Ishikawa (cell line): ENCODE data around the gene CORO2B.

Experiments
- CEBPB ChIP-seq: IDR thresholded peaks from 2 replicates; pipeline ENCODE4 v1.6.1; 2012
- CREB1 ChIP-seq: IDR thresholded peaks from 2 replicates; pipeline ENCODE4 v1.6.1; 2012; ENCODE audit warnings: low read depth
- EP300 ChIP-seq: IDR thresholded peaks from 2 replicates; pipeline ENCODE4 v1.6.1; 2012; ENCODE audit warnings: borderline replicate concordance
- FOXM1 ChIP-seq: IDR thresholded peaks from 2 replicates; pipeline ENCODE4 v1.6.1; 2012; ENCODE audit warnings: low read depth, borderline replicate concordance
- RAD21 ChIP-seq: IDR thresholded peaks from 2 replicates; pipeline ENCODE4 v1.6.1; 2012; ENCODE audit warnings: low read depth
- TAF1 ChIP-seq: IDR thresholded peaks from 2 replicates; pipeline ENCODE4 v1.6.1; 2012; ENCODE audit warnings: low read depth, mild to moderate bottlenecking
- TCF12 ChIP-seq: IDR thresholded peaks from 2 replicates; pipeline ENCODE4 v1.6.1; 2012; ENCODE audit warnings: low read depth
- TEAD4 ChIP-seq: IDR thresholded peaks from 2 replicates; pipeline ENCODE4 v1.6.1; 2012
- YY1 ChIP-seq: IDR thresholded peaks from 2 replicates; pipeline ENCODE4 v1.6.1; 2012; ENCODE audit warnings: low read depth
- ZBTB7A ChIP-seq: IDR thresholded peaks from 2 replicates; pipeline ENCODE4 v1.6.1; 2012; ENCODE audit warnings: low read depth
- TF ChIP-seq, protein P1 (sequence below): IDR thresholded peaks from 2 replicates; pipeline ENCODE4 v1.6.1; 2012
- TF ChIP-seq, protein P2 (sequence below): IDR thresholded peaks from 2 replicates; pipeline ENCODE4 v1.6.1; 2012; ENCODE audit warnings: low read depth, mild to moderate bottlenecking
- TF ChIP-seq, protein P3 (sequence below): IDR thresholded peaks from 2 replicates; pipeline ENCODE4 v1.6.1; 2012

DNA sequence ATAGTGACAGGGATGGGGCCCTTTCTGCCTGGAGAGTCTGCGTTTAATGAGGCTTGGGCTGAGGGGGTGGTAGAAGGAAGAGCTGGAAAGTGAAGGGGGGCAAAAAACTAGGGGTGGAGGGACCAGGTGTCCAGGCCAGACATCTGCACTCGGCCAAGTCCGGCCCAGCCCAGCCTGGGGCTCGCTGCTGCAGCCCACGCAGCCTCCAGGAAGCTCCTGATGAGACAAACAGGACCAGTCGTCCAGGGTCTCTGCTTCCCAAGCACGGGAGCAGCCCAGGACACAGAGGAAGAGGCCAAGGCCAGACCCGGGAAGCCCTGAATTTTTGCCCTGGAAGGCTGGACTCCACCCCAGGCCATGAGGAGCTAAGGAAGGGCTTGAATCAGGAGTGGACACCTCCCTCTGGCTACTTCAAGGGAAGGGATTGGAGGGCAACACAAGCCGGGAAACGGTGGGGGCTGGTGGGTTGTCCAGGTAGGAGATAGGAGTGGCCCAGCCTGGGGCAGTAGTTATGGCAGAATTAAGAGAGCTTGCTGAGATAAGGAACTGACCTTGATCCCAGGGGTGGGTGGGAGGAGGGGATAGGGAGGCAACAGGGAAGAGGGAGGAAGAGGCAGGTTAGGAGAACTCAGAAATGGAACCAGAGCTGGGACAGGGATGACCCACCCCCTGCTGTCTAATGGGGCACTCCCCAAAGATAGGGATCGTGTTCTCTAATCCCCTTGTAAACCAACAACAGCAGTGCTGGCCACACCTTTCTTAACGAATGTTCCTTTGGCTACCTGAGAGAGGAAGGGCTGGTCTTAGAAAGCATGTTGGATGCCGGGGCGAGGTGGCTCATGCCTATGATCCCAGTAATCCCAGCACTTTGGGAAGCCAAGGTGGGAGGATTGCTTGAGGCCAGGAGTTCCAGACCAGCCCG is 152.4 kb downstream of the CORO2B start:
- TF ChIP-seq TCF12, result no peak
- TF ChIP-seq TEAD4, result no peak
- no peak for TF ChIP-seq CEBPB
- TF ChIP-seq, protein P1, sequence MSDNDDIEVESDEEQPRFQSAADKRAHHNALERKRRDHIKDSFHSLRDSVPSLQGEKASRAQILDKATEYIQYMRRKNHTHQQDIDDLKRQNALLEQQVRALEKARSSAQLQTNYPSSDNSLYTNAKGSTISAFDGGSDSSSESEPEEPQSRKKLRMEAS, result no peak
- TF ChIP-seq, protein P2, sequence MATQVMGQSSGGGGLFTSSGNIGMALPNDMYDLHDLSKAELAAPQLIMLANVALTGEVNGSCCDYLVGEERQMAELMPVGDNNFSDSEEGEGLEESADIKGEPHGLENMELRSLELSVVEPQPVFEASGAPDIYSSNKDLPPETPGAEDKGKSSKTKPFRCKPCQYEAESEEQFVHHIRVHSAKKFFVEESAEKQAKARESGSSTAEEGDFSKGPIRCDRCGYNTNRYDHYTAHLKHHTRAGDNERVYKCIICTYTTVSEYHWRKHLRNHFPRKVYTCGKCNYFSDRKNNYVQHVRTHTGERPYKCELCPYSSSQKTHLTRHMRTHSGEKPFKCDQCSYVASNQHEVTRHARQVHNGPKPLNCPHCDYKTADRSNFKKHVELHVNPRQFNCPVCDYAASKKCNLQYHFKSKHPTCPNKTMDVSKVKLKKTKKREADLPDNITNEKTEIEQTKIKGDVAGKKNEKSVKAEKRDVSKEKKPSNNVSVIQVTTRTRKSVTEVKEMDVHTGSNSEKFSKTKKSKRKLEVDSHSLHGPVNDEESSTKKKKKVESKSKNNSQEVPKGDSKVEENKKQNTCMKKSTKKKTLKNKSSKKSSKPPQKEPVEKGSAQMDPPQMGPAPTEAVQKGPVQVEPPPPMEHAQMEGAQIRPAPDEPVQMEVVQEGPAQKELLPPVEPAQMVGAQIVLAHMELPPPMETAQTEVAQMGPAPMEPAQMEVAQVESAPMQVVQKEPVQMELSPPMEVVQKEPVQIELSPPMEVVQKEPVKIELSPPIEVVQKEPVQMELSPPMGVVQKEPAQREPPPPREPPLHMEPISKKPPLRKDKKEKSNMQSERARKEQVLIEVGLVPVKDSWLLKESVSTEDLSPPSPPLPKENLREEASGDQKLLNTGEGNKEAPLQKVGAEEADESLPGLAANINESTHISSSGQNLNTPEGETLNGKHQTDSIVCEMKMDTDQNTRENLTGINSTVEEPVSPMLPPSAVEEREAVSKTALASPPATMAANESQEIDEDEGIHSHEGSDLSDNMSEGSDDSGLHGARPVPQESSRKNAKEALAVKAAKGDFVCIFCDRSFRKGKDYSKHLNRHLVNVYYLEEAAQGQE, result no peak
- TF ChIP-seq RAD21, result no peak
- no peak for TF ChIP-seq EP300
- TF ChIP-seq TAF1, result no peak
- no peak for TF ChIP-seq FOXM1
- TF ChIP-seq, protein P3, sequence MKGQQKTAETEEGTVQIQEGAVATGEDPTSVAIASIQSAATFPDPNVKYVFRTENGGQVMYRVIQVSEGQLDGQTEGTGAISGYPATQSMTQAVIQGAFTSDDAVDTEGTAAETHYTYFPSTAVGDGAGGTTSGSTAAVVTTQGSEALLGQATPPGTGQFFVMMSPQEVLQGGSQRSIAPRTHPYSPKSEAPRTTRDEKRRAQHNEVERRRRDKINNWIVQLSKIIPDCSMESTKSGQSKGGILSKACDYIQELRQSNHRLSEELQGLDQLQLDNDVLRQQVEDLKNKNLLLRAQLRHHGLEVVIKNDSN, result no peak
- no peak for TF ChIP-seq YY1
- TF ChIP-seq CREB1, result no peak
- TF ChIP-seq ZBTB7A, result no peak
